NCI-H2107 (cell line): ENCODE measurements around the gene TBC1D3B.
"Not testable (repeated sequence)": the region's sequence is repeated elsewhere in the genome, so short reads cannot be mapped to it uniquely, and the experiment has no call there.

Experiments used
- DNase-seq: peaks from one replicate; lab custom pipeline; 2025; lab: John Stamatoyannopoulos, UW

Gene TBC1D3B

DNA sequence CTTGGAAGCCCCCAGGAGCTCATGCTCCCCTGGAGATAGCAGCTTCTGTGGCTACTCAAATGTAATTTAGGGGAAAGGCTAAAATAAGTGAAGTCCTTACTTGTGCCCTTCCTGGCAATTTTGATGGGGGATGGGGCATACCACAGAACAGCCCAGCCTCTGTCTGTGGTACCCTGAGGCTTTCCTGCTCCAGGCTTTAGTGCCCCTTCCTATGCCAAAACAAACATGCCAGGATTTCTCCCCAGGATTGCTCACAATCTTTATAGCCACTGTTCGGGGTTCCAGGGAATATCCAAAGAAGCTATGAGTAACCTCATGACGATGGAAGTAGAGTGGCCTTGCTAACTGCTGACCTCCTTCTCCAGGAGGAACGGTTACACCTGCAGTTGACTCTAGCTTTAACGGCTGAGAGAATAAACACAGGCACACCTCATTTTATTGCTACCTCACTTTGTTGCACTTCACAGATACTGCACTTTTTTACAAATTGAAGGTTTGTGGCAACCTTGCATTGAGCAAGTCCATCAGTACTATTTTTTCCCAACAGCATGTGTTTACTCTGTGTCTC is 47.9 kb downstream of the TBC1D3B start:
- no peak for DNase-seq

- no peak for DNase-seq
Observed at GRCh38 chr17:36127911-36128310, 48.5 kb downstream of the TBC1D3B start.

- DNase-seq = no peak
Observed at GRCh38 chr17:36127199-36127893, 49.1 kb downstream of the TBC1D3B start.

- no peak for DNase-seq
Observed at GRCh38 chr17:36124879-36125824, 51.3 kb downstream of the TBC1D3B start.

DNA sequence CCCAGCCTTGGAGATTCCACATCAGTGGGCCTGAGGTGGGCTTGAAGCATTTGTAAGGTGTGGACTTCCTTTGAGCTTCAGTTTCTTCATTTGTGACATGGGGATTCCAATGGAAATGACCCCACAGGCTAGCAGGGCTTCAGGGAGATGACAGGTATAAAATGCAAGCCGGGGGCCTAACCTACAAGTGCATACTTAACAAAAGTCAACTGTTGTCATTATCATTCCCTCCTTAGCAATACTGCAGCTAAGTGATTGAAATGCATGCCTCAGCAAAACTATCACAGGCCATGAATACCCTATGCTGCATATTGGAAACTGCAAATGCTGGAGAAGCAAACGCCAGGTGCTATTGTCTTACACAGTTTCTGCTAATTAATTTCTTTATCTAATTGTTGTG is 53.0 kb downstream of the TBC1D3B start:
- DNase-seq = no peak

DNA sequence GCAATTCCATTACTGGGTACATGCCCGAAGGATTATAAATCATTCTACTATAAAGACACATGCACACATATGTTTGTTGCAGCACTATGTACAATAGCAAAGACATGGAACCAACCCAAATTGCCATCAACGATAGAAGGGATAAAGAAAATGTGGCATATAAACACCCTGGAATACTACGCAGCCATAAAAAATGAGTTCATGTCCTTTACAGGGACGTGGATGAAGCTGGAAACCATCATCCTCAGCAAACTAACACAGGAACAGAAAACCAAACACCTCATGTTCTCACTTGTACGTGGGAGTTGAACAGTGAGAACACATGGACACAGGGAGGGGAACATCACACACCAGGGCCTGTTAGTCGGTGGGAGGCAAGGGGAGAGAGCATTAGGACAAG is 55.3 kb downstream of the TBC1D3B start:
- not testable (repeated sequence) for DNase-seq

GRCh38 chr17:36120221-36120620 is 56.2 kb downstream of the TBC1D3B start:
- no peak for DNase-seq

DNA sequence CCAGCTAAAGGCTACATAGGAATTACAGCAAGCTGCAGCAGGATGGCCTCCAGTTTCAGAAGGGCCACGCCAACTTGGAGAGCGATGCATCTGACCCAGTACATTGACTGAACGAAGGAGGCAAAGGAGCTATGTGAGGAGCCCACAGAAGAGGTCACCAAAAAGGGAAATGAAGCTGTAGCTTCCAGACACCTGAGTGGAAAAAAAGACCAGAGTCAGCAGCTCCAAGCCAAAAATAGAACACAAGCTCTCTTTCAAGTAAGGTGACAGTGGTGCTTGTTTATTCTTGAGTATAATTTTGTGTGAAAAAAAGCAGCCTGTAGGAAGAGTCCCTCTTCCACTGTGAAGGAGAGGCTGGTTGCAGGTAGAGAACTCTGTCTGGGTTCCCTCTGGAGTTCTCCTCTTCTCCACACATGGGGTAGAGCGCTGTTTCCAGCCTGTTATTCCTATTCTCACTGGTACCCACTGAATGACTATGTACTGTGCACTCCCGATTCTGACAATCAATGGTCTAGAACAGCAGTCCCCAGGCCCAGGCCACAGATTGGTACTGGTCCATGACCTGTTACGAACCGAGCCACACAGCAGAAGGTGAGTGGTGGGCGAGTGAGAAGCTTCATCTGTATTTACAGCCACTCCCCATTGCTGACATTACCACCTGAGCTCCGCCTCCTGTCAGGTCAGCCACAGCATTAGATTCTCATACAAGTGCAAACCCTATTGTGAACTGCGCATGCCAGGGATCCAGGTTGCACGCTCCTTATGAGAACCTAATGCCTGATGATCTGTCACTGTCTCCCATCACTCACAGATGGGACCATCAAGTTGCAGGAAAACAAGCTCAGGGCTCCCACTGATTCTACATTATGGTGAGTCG is 57.7 kb downstream of the TBC1D3B start:
- no peak for DNase-seq

- DNase-seq = no peak
Observed at GRCh38 chr17:36117505-36118382, 58.7 kb downstream of the TBC1D3B start.
